Measurements from ENCODE around the gene CCDC93. TPM values are rescaled to one million over a fixed set of nuclear protein-coding genes. Genes with fewer than 3 reads are reported as not detected.
"Not testable (repeated sequence)": the region's sequence is repeated elsewhere in the genome, so short reads cannot be mapped to it uniquely, and the experiment has no call there.

Gene CCDC93
- total RNA-seq, 1 experiment from 2014 or later: 19.9 TPM

DNA sequence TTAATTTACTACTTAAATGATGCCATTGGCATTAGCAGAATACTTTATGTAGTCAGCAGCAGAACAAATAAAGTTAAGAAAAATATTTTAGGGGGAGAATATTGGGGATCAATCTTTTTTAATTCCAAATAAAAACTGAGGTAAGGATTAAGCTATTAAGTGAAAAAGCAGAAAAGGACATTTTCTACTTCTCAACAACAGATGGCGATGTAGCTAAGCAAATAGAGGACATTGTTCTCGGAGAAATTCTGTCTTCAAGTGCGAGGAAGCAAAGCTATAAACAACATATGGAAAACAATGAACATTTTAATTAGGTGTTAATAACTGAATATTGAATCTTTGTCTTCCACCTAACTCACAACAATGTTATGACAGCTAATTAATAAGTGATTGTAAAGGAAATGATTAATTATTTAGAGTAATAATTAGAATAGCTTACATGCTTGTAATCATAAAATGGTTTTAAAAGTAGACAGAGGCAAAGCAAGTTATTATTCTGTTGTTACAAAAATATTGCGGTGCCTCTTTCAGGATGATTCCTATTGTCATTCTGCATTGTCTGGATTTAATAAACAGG is 32.9 kb upstream of the CCDC93 start:
- DNase-seq (ENCODE audit: low read depth): peak; percentile 31

GRCh38 chr2:118045286-118045685 is 31.4 kb upstream of the CCDC93 start:
- DNase-seq (ENCODE audit: low read depth): no peak

GRCh38 chr2:118044854-118045253 is 31.0 kb upstream of the CCDC93 start:
- no peak for DNase-seq (ENCODE audit: low read depth)

- DNase-seq (ENCODE audit: low read depth): no peak
Measured at GRCh38 chr2:118044103-118044716, 30.3 kb upstream of the CCDC93 start.

GRCh38 chr2:118040891-118041290 is 27.0 kb upstream of the CCDC93 start:
- DNase-seq (ENCODE audit: low read depth): no peak

DNA sequence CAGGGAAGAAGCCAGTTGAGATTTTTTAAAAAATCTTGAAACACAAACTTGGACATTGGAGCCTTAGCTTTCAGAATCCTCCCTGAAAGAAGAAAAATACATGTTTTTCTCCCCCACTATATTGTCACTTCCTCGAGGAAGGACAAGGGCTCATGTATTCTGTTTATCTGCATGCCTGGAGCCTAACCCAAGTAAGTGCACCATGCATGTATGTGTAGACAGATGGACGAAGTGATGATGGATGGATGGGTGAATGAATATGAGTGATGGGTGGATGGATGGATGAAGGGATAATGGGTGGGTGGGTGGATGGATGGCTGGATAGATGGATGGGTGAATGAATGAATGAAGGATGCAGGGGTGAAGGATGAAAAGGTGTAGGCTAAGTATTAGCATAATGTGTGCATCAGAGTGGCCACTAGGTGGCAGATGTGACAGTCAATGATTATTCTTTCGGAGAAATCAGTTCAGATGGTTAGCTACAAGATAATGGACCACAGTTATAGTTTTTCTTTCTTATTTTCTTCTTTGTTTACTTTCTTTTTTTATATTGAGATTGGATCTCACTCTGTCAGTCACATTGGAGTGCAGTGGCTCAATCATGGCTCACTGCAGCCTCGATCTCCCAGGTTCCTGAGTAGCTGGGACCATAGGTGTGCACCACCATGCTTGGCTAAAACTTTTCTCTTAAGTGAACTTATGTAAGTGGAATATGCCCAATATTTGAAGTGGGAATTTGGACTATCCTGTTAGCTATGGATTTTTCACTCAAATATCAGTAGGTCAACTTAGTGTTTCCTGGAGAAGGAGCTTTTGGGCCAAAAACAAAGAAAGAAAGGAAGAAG is 18.5 kb upstream of the CCDC93 start:
- DNase-seq (ENCODE audit: low read depth): peak; percentile 37

DNA sequence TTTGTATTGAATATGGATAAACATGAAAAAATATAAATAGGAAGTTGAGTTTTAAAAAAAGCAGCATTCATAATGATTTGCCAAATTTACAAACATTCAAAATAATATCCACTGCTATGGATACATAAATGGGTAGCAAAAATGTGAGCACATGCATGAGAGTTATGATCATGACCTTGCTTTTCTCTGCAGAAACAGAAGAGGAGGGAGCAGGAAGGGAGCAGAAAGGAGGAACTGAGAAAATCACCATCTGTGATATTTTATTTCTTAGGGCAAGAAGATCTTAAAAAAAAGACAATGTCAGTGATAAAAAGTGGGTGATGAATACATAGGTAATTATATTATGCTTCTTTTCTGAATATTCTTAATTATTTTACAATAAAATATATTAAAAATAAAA is 17.7 kb upstream of the CCDC93 start:
- DNase-seq (ENCODE audit: low read depth): no peak

DNA sequence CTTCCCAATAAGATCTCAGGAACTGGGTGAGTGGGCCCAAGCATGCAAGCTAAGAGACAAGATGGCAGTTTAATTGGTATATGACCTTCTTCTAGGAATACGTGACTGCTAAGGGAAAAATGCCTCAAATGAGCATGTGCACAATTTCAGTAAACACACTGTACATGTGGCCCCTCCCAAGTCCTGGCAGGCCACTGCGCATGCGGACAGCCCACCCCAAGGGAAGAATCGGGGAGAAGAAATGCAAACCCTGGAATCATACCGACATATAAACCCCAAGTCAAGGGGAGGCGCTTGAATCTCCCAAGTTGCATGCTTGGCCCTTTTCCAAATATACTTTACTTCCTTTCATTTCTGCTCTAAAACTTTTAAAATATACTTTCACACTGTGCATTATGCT is 15.2 kb upstream of the CCDC93 start:
- no peak for DNase-seq (ENCODE audit: low read depth)

GRCh38 chr2:118021356-118021755 is 7.5 kb upstream of the CCDC93 start:
- DNase-seq (ENCODE audit: low read depth): no peak

- no peak for DNase-seq (ENCODE audit: low read depth)
Measured at GRCh38 chr2:118019821-118020220, 6.0 kb upstream of the CCDC93 start.

DNA sequence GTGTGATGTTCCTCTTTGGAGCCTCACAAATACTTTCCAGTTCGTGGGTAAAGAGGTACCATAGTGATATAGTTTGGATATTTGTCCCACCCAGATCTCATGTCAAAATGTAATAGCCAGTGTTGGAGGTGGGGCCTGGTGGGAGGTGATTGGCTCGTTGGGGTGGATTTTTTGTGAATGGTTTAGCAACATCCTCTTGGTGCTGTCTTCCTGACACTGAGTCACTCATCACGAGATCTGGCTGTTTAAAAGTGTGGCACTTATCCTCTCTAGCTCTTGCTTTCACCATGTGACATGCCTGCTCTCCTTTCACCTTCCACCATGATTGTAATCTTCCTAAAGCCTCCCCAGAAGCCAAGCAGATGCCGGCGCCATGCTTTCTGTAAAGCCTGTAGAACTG is 3.0 kb upstream of the CCDC93 start:
- peak; percentile 13 for DNase-seq (ENCODE audit: low read depth)

DNA sequence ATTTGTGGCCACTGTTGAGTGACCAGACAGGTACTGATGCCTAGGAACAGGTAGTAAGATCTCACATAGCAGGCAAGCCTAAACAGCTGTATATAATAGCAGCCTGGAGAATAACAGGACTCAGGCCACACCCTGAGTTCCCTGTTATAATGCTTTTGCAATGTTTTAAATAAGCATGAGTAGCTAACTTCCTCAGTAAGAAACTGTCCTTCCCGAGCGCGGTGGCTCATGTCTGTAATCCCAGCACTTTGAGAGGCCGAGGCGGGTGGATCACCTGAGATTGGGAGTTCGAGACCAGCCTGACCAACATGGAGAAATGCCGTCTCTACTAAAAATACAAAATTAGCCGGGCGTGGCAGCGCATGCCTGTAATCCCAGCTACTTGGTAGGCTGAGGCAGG is 1.9 kb upstream of the CCDC93 start:
- DNase-seq (ENCODE audit: low read depth): not testable (repeated sequence)

DNA sequence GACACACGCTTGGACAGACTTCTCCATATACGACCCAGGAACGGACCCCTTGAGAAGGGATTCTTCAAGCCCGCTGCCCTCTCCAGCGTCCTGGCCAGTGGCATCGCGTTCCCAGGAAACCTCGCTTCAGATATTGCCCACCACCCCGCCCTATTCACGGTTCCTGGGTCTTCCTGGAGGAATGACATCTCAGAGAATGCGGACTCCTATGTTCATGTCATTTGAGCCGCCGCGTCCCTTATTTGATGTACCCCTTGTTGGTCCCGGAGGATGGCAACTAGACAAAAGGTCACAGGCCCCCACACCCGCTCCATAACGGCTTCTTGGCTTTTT is 588 bp upstream of the CCDC93 start:
- DNase-seq (ENCODE audit: low read depth): no peak

DNA sequence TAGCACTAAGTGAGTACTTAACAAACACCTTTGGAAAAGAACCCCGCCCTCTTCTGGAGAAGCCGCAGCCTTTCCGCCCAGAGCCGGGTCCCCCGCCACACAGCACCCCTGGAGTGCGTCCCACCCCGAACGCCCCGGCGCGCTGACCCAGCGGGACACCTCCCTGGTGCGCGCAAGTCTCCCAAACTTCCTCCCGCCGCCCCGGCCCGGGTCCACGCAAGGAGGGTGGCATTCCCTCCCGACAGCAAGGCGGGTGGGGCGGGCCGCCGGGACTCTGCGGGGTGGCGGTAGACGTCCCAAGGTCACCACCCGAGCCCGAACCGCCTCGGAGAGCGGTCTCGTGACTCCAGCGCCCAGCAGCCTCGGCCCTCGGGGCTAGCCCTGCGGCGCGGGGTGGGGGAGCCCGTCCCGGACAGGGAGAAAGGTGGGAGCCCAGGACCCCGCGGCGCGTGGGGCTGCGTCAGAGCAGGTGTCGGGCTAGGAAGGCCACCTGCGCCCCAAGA is 598 bp downstream of the CCDC93 start:
- peak; percentile 22 for DNase-seq (ENCODE audit: low read depth)

GRCh38 chr2:118012778-118013177 is 1.1 kb downstream of the CCDC93 start:
- DNase-seq (ENCODE audit: low read depth): no peak

DNA sequence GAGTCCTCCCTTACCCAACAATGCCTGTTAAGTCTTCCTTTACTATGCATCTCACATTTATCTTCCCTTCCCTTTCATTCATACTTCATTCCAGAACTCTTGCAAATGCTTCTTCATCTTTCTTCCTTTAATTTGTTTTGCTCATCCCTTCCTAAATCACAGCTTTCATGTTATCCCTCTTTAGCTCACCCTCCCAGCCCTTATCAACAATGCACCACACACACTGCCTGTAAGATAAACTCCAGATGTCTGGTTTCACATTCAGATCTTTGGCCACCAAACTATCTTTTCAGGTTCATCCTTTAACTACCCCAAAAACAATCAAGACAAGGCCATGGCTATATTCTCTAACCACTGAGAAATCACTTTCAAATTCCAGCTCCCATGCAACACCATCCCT is 3.4 kb downstream of the CCDC93 start:
- DNase-seq (ENCODE audit: low read depth): no peak

DNA sequence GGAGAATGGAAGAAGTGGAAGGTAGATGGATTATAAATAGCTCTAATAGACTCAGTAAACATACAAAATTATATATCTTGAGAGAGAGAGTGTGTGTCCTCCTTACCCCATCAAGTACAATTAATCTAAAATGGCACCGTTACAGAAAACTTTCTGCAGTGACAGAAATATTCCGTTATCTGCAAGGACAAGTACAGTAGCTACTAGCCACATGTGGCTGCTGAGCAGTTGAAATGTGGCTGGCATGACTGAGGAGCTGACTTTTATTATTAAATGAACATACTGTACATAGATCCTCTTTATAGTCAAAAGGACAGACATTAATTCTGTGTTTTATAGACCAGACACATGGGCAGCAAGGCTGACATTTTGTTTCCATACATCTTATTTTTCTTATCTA is 7.0 kb downstream of the CCDC93 start:
- DNase-seq (ENCODE audit: low read depth): no peak

DNA sequence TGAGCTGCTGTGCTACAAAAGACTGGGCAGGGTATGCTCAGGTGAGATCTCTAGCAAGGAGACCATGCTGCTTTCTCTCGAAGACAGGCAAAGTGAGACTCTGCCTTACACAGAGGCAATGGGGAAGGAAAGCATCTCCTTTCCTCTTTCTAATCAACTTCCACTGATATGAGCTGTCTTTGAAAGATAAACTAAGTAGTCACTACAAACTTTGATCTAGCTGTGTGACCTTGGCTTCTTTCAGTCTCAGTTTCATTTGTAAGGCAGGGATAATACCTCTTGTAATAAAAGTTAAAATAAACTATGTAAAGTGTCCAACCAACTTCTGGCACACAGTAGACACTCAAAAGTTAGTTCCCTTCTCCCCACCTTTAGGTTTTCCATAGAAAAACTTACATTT is 7.5 kb downstream of the CCDC93 start:
- no peak for DNase-seq (ENCODE audit: low read depth)

DNA sequence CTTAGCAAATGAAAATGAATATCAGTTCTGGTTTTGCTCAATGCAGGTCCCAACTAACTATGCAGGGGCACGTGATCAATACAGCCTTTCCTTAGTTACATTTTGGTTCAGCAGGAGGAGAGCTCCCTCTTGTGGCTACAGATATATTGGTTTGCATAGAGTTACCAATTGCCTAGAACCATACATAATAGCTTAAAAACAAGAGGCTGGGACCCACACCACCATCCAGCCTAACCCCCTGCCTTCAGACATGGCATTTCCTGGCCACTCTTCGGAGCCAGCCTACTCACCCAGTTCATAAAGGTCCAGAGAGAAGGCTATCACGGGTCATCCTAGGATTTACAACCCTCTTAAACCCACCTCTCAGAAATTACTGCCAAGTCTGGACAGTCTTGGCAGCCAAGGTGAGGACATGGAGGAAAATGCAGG is 10.5 kb downstream of the CCDC93 start:
- peak; percentile 59 for DNase-seq (ENCODE audit: low read depth)

DNA sequence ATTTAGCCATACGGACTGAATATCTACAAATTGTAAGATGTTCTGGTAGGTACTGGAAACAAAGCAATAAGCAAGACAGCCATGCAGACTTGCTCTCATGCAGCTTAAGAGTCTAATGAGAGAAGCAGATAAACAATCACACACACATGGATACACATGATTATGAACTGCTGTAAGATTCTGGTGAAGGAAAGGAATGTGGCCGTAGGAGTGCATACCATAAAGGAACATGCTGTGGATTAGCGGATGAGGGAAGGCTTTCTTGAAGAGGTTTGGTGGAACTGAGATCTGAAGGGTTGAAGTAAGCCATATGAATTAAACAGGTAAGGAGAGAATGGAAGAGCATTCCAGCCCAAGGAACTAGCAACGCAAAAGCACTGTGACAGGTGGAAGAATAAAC is 13.8 kb downstream of the CCDC93 start:
- DNase-seq (ENCODE audit: low read depth): no peak

- DNase-seq (ENCODE audit: low read depth): no peak
Measured at GRCh38 chr2:117997872-117998454, 15.9 kb downstream of the CCDC93 start.

GRCh38 chr2:117996525-117996924 is 17.3 kb downstream of the CCDC93 start:
- DNase-seq (ENCODE audit: low read depth): no peak

DNA sequence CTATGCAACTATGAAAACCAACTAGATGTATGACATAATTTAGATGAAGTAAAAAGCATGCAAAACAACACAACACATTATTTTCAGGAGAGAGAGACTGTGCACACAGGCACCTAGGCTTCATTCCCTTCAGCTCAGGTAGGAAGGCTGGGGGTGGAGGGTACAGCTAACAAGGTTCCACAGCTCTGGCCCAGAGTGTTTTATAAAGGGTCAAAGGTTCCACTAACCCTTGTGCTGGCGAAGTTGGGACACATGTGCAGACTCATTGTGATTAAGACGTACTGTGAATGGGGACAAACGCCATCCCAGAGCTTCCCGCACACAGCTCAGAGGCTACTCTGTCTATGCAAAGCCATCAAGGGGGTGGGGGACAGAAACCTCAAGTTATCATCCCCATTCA is 19.1 kb downstream of the CCDC93 start:
- no peak for DNase-seq (ENCODE audit: low read depth)

Measured in Daoy (cell line).